Small intestine (tissue), 7 donors: ENCODE results near the gene ECE2. TPM values are rescaled to one million over a fixed set of nuclear protein-coding genes. Genes with fewer than 3 reads are reported as not detected.

ENCODE experiments used
- DNase-seq, 2 donors: peaks; one replicate each; pipeline versions ENCODE4 v3.0.0 to v3.0.0-alpha.2; 2013
- FAIRE-seq: peaks from 2 replicates; lab custom pipeline; 2012; peaks lifted over from hg19 to GRCh38; lab: Jason Lieb, UNC
- H3K27ac ChIP-seq, 3 donors: one replicate each; pipeline ENCODE4 v1.5.1; 2013; ENCODE audit warnings: low read length in 2 of 3, mild to moderate bottlenecking in 2 of 3, control low read depth in 1 of 3, inconsistent platforms in 1 of 3, low read depth in 1 of 3, moderate library complexity in 1 of 3
- H3K27me3 ChIP-seq, 3 donors: one replicate each; pipeline ENCODE4 v1.6.1; 2013; ENCODE audit warnings: low read length in 3 of 3, inconsistent platforms in 1 of 3; ENCODE audit not compliant: control insufficient read depth in 3 of 3, insufficient read depth in 3 of 3
- H3K36me3 ChIP-seq, 3 donors: one replicate each; pipeline ENCODE4 v1.6.1; 2013; ENCODE audit warnings: low read length in 3 of 3, inconsistent platforms in 1 of 3, low read depth in 1 of 3, mild to moderate bottlenecking in 1 of 3, moderate library complexity in 1 of 3; ENCODE audit not compliant: control insufficient read depth in 3 of 3, insufficient read depth in 2 of 3
- H3K4me1 ChIP-seq, 3 donors: one replicate each; pipeline ENCODE4 v1.6.1; 2013; ENCODE audit warnings: low read length in 2 of 3, inconsistent platforms in 1 of 3, low read depth in 1 of 3, mild to moderate bottlenecking in 1 of 3, moderate library complexity in 1 of 3; ENCODE audit not compliant: control insufficient read depth in 3 of 3, insufficient read depth in 2 of 3
- H3K4me3 ChIP-seq, 3 donors: one replicate each; pipeline ENCODE4 v1.5.1; 2013; ENCODE audit warnings: low read length in 3 of 3, control low read depth in 1 of 3, inconsistent platforms in 1 of 3, low read depth in 1 of 3, mild to moderate bottlenecking in 1 of 3, moderate library complexity in 1 of 3
- H3K9me3 ChIP-seq, 2 donors: one replicate each; pipeline ENCODE4 v1.6.1; 2013; ENCODE audit warnings: low read depth in 1 of 2, low read length in 1 of 2; ENCODE audit not compliant: control insufficient read depth in 2 of 2, insufficient read depth in 1 of 2
- WGBS, 3 donors: extraction: QIAGEN DNeasy Blood & Tissue Kit; methylation state at CpG; one replicate each; pipeline ENCODE4 v1.1.7; 2013; 5-methylcytosine and 5-hydroxymethylcytosine counted together
- polyA plus RNA-seq, 4 donors: library from polyadenylated mRNA; stranded (reverse) in 3 of 4; unstranded in 1 of 4; fragments of 200-250 nt in 3 of 4; fragments of 120-200 nt in 1 of 4; gene quantifications; one replicate each; pipeline versions ENCODE4 v1.2.1 to v1.2.3, GENCODE V29; 2013
- donor health status: healthy with polysubstance abuse.
- donor health status: control.
- donor health status: control.
- donor health status: Bipolar disorder and iron deficiency.
- donor health status: healthy.

Gene ECE2
- polyA plus RNA-seq, 4 donors = 0.04 to 2.1 TPM; not detected in 2

GRCh38 chr3:184248454-184249411 lies 27.1 kb upstream of the ECE2 start, which contains the start of gene ALG3:
ALG3 (minus strand) TSS chr3:184248962; CDS start chr3:184248940, 22 bp downstream.
- Histone ChIP-seq H3K4me3 (peak within 1 kb of the TSS; percentile 53 to 89 (median 71)), H3K27me3 (no peaks in the 10 kb centered on the region), H3K4me1 (peaks cover 0 to 2% (median 0%) of the 10 kb centered on the region in 3 donors), H3K36me3 (peaks cover 9 to 19% (median 9%) of the 10 kb centered on the region in 3 donors), H3K9me3 (no peaks in the 10 kb centered on the region), H3K27ac (peak within 1 kb of the TSS; percentile 75 to 86 (median 83))
- WGBS, 3 donors = 0 to 1% (median 1%) methylated on average over 44 to 49 of the region's 49 CpGs
- DNase-seq = peak; percentile 83 to 95
- FAIRE-seq = no peak

GRCh38 chr3:184249412-184250166 lies 26.2 kb upstream of the ECE2 start, which contains the start of gene EEF1AKMT4:
EEF1AKMT4 (plus strand) TSS chr3:184249672; CDS start chr3:184249695, 23 bp downstream.
- no peaks in the 10 kb centered on the region for H3K9me3 ChIP-seq
- H3K36me3 ChIP-seq = peaks cover 5 to 11% (median 8%) of the 10 kb centered on the region in 3 donors
- FAIRE-seq (no peak), DNase-seq (peak; percentile 97 to 98)
- 0% methylated on average over 53 to 54 of the region's 54 CpGs for WGBS, 3 donors
- H3K4me3 ChIP-seq = peak within 1 kb of the TSS; percentile 53 to 89 (median 71)
- H3K4me1 ChIP-seq = peaks cover 0 to 2% (median 0%) of the 10 kb centered on the region in 3 donors
- no peaks in the 10 kb centered on the region for H3K27me3 ChIP-seq
- H3K27ac ChIP-seq = peak within 1 kb of the TSS; percentile 75 to 86 (median 83)

DNA sequence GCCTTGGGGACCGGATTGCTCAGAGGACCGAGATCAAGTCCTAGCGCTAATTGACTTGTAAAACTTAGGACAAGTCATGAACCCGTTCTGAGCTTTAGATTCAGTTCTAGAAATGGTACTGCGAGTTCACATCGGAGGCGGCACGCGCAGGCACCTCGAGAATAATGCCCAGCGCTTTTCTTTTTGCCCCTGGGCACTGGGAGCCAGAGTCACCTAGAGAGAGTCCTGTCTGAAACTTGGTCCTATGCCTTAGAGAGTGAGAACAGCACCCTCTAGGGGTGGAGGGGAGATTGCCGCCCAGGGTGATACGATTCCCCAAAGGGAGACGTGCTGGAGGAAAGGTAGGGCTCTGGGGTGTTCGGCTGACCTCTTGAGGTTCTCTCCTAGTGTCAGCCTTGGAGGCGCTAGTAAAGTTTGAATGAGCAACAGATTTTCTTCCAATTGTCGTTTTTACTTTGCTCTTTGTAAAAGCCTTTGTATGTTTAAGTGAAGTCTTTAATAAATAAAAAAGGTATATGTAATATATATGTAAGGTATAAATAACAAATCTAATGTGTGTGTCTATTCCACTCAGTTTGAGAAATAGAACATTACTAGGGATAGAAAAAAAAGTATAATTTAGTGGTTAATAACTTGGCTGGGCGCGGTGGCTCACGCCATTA lies 25.5 kb upstream of the ECE2 start:
- peak overlapping the region; percentile 47 to 75 (median 67) for H3K27ac ChIP-seq
- no peaks in the 10 kb centered on the region for H3K27me3 ChIP-seq
- no peaks in the 10 kb centered on the region for H3K9me3 ChIP-seq
- FAIRE-seq (no peak), DNase-seq (peak; percentile 94)
- H3K36me3 ChIP-seq = peaks cover 0 to 7% (median 3%) of the 10 kb centered on the region in 3 donors
- H3K4me3 ChIP-seq = peak overlapping the region in 2 of 3 donors; percentile 71 to 89
- 10 to 13% (median 12%) methylated on average over 20 of the region's 20 CpGs for WGBS, 3 donors
- H3K4me1 ChIP-seq = peaks cover 0 to 2% (median 0%) of the 10 kb centered on the region in 3 donors

- Histone ChIP-seq H3K4me3 (no peak overlapping the region), H3K36me3 (peaks cover 0 to 16% (median 2%) of the 10 kb centered on the region in 3 donors), H3K4me1 (peaks cover 0 to 5% (median 0%) of the 10 kb centered on the region in 3 donors), H3K27me3 (peaks cover 0 to 20% (median 7%) of the 10 kb centered on the region in 3 donors), H3K9me3 (no peaks in the 10 kb centered on the region), H3K27ac (no peak overlapping the region)
- WGBS, 3 donors = 93 to 98% (median 95%) methylated on average over 3 of the region's 3 CpGs
- no peak for FAIRE-seq
- DNase-seq = no peak
These were observed 20.4 kb upstream of the ECE2 start for GRCh38 chr3:184255291-184256039.

DNA sequence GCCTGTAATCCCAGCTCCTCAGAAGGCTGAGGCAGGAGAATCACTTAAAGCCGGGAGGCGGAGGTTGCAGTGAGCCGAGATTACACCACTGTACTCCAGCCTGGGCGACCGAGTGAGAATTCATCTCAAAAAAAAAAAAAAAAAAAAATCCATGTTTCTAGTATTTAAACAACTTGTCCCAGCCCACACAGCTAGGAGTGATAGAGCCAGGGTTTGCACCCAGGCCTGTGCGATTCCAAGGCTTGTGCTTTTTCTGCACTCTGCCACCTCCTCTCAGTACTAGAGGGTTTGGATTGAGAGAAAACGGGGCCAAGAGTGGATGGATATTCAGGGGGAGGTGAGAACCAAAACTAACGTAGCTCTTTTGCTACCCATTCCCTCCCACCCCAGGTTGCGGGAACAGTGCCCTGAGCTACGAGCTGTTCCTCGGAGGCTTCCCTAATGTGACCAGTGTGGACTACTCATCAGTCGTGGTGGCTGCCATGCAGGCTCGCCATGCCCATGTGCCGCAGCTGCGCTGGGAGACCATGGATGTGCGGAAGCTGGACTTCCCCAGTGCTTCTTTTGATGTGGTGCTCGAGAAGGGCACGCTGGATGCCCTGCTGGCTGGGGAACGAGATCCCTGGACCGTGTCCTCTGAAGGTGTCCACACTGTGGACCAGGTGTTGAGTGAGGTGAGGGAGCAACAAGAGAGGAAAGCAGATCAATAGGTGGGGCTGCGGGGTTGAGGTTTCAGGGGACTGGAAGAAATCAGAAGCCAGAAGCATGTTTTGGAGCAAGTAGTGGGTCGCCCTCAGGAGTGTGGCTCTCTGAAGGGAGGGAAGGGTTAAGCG lies 18.5 kb upstream of the ECE2 start:
- H3K27me3 ChIP-seq = peaks cover 0 to 34% (median 13%) of the 10 kb centered on the region in 3 donors
- H3K4me3 ChIP-seq = no peak overlapping the region
- no peak overlapping the region for H3K27ac ChIP-seq
- H3K36me3 ChIP-seq = peaks cover 0 to 16% (median 2%) of the 10 kb centered on the region in 3 donors
- DNase-seq (no peak), FAIRE-seq (no peak)
- H3K9me3 ChIP-seq = no peaks in the 10 kb centered on the region
- peaks cover 0 to 9% (median 7%) of the 10 kb centered on the region in 3 donors for H3K4me1 ChIP-seq
- WGBS, 3 donors = 91 to 97% (median 96%) methylated on average over 23 of the region's 23 CpGs

GRCh38 chr3:184258926-184259325 lies 16.9 kb upstream of the ECE2 start:
- no peaks in the 10 kb centered on the region for H3K9me3 ChIP-seq
- H3K4me3 ChIP-seq = no peak overlapping the region
- FAIRE-seq = no peak
- H3K4me1 ChIP-seq = peaks cover 0 to 11% (median 7%) of the 10 kb centered on the region in 3 donors
- no peak overlapping the region for H3K27ac ChIP-seq
- H3K27me3 ChIP-seq = peaks cover 0 to 46% (median 19%) of the 10 kb centered on the region in 3 donors
- peaks cover 0 to 16% (median 2%) of the 10 kb centered on the region in 3 donors for H3K36me3 ChIP-seq
- WGBS, 3 donors = 89 to 93% (median 92%) methylated on average over 5 of the region's 5 CpGs
- no peak for DNase-seq
